CD14-positive monocyte (primary cell): Measurements from ENCODE around the gene NDST3. TPM values are rescaled to one million over a fixed set of nuclear protein-coding genes. Genes with fewer than 3 reads are reported as not detected.

Source experiments
- DNase-seq, 3 donors: peaks; one replicate each; pipeline ENCODE4 v3.0.0-alpha.2; 2011 to 2022
- H2AFZ ChIP-seq: 2 replicates; pipeline ENCODE4 v1.6.0; 2012; ENCODE audit warnings: mild to moderate bottlenecking, low read depth, low read length, inconsistent platforms; ENCODE audit not compliant: insufficient read depth, poor library complexity, severe bottlenecking
- H3K27ac ChIP-seq, 2 donors: 1 replicate in 1 of 2; 2 replicates in 1 of 2; pipeline ENCODE4 v1.5.1; 2012 to 2013; ENCODE audit warnings: low read length in 2 of 2, control low read depth in 1 of 2, inconsistent platforms in 1 of 2, low read depth in 1 of 2, mild to moderate bottlenecking in 1 of 2
- H3K27me3 ChIP-seq, 2 donors: one replicate each; pipeline versions ENCODE4 v1.6.0 to v1.6.1; 2011 to 2013; ENCODE audit warnings: low read length in 2 of 2; ENCODE audit not compliant: control insufficient read depth in 2 of 2, insufficient read depth in 2 of 2
- H3K36me3 ChIP-seq, 2 donors: replicated peaks in 1 of 2; 1 replicate in 1 of 2; 2 replicates in 1 of 2; pipeline versions ENCODE4 v1.5.1 to v1.6.1; 2012 to 2013; ENCODE audit warnings: low read length in 2 of 2, control low read depth in 1 of 2, inconsistent platforms in 1 of 2, mild to moderate bottlenecking in 1 of 2; ENCODE audit not compliant: insufficient read depth in 2 of 2, control insufficient read depth in 1 of 2
- H3K4me1 ChIP-seq, 2 donors: 1 replicate in 1 of 2; 2 replicates in 1 of 2; pipeline versions ENCODE4 v1.5.1 to v1.6.1; 2012 to 2013; ENCODE audit warnings: low read length in 2 of 2, control low read depth in 1 of 2, inconsistent platforms in 1 of 2, mild to moderate bottlenecking in 1 of 2, moderate library complexity in 1 of 2; ENCODE audit not compliant: insufficient read depth in 2 of 2, control insufficient read depth in 1 of 2
- H3K4me2 ChIP-seq: replicated peaks from 2 replicates; pipeline ENCODE3; 2012; ENCODE audit warnings: low read length, moderate library complexity, mild to moderate bottlenecking; ENCODE audit not compliant: poor library complexity, severe bottlenecking; ENCODE audit errors: extremely low read depth
- H3K4me3 ChIP-seq, 3 experiments: fragments of 200-600 bp in 1 of 3; sonication (generic) in 1 of 3; replicated peaks in 1 of 3; 1 replicate in 2 of 3; 2 replicates in 1 of 3; pipeline ENCODE4 v1.5.1; 2011 to 2013; ENCODE audit warnings: low read length in 3 of 3, mild to moderate bottlenecking in 3 of 3, control low read depth in 2 of 3, low read depth in 2 of 3, inconsistent platforms in 1 of 3, moderate library complexity in 1 of 3
- H3K79me2 ChIP-seq: 2 replicates; pipeline ENCODE4 v1.6.0; 2012; ENCODE audit warnings: mild to moderate bottlenecking, control low read depth, inconsistent platforms, low read length, moderate library complexity; ENCODE audit not compliant: insufficient read depth
- H3K9ac ChIP-seq: 2 replicates; pipeline ENCODE4 v1.6.0; 2017; ENCODE audit warnings: low read length, mild to moderate bottlenecking; ENCODE audit not compliant: insufficient read depth, poor library complexity, severe bottlenecking
- H3K9me3 ChIP-seq, 2 donors: replicated peaks in 1 of 2; 1 replicate in 1 of 2; 2 replicates in 1 of 2; pipeline versions ENCODE4 v1.5.1 to v1.6.1; 2012 to 2013; ENCODE audit warnings: low read length in 2 of 2, control low read depth in 1 of 2; ENCODE audit not compliant: control insufficient read depth in 1 of 2, insufficient read depth in 1 of 2
- H4K20me1 ChIP-seq: 2 replicates; pipeline ENCODE4 v1.6.0; 2012; ENCODE audit warnings: mild to moderate bottlenecking, low read length, control low read depth, moderate library complexity; ENCODE audit not compliant: insufficient read depth
- H3K27ac Mint-ChIP-seq, 7 donors: one replicate each; pipeline ENCODE4 v1.8.0; 2020; ENCODE audit warnings: mild to moderate bottlenecking in 7 of 7, mixed read lengths in 7 of 7, moderate library complexity in 6 of 7, inconsistent platforms in 2 of 7
- H3K27me3 Mint-ChIP-seq, 3 donors: one replicate each; pipeline ENCODE4 v1.8.0; 2021 to 2022; ENCODE audit warnings: low read depth in 3 of 3, mild to moderate bottlenecking in 3 of 3, mixed read lengths in 3 of 3, moderate library complexity in 3 of 3, inconsistent platforms in 1 of 3
- H3K36me3 Mint-ChIP-seq, 2 donors: one replicate each; pipeline ENCODE4 v1.8.0; 2020; ENCODE audit warnings: mixed read lengths in 2 of 2, inconsistent platforms in 1 of 2, mild to moderate bottlenecking in 1 of 2
- H3K4me1 Mint-ChIP-seq: one replicate; pipeline ENCODE4 v1.8.0; 2020; ENCODE audit warnings: mild to moderate bottlenecking, mixed read lengths
- H3K4me3 Mint-ChIP-seq, 2 donors: one replicate each; pipeline ENCODE4 v1.8.0; 2020; ENCODE audit warnings: mild to moderate bottlenecking in 2 of 2, mixed read lengths in 2 of 2, moderate library complexity in 1 of 2
- H3K9me3 Mint-ChIP-seq, 7 donors: one replicate each; pipeline ENCODE4 v1.8.0; 2020 to 2022; ENCODE audit warnings: mixed read lengths in 7 of 7, mild to moderate bottlenecking in 6 of 7, moderate library complexity in 6 of 7, inconsistent platforms in 2 of 7
- CTCF ChIP-seq: fragments of 200-600 bp; IDR thresholded peaks from one replicate; pipeline ENCODE4 v1.8.0; 2022; ENCODE audit warnings: antibody characterized with exemption, mild to moderate bottlenecking
- WGBS: methylation state at CpG from one replicate; pipeline ENCODE4 v1.1.5; 2013; ENCODE audit warnings: missing lambda C conversion rate; ENCODE audit not compliant: insufficient coverage; 5-methylcytosine and 5-hydroxymethylcytosine counted together
- intact Hi-C, 2 donors: fragments of 100-400 bp; cut with micrococcal nuclease; formaldehyde crosslinking; loops; one replicate each; pipeline versions ENCODE4 v1.15.0 to v1.15.1; 2023
- polyA plus RNA-seq, 3 donors: library from polyadenylated mRNA; depleted of rRNA in 1 of 3; unstranded in 2 of 3; stranded (reverse) in 1 of 3; fragments of 300-500 nt in 2 of 3; fragments of >200 nt in 1 of 3; fragmentation: Illumina TruSeq in 2 of 3; gene quantifications; 1 replicate in 2 of 3; 2 replicates in 1 of 3; pipeline ENCODE4 v1.2.3, GENCODE V29; 2012 to 2021

NDST3 gene
- polyA plus RNA-seq, 3 donors = not detected

GRCh38 chr4:118177126-118177525 lies 142.8 kb downstream of the NDST3 start:
- no peaks in the 10 kb centered on the region for H3K36me3 ChIP-seq
- Mint-ChIP-seq H3K27ac (no peak overlapping the region), H3K9me3 (peaks cover 0 to 2% (median 0%) of the 10 kb centered on the region in 7 donors), H3K4me1 (no peaks in the 10 kb centered on the region), H3K4me3 (no peak overlapping the region), H3K36me3 (no peaks in the 10 kb centered on the region), H3K27me3 (no peaks in the 10 kb centered on the region)
- no peaks in the 10 kb centered on the region for H4K20me1 ChIP-seq
- H3K27ac ChIP-seq = no peak overlapping the region
- no peak for TF ChIP-seq CTCF
- no peaks in the 10 kb centered on the region for H3K79me2 ChIP-seq
- H3K9ac ChIP-seq = no peak overlapping the region
- H3K27me3 ChIP-seq = no peaks in the 10 kb centered on the region
- H3K4me3 ChIP-seq = no peak overlapping the region
- H3K4me2 ChIP-seq = no peak overlapping the region
- H2AFZ ChIP-seq = no peak overlapping the region
- DNase-seq = no peak
- H3K9me3 ChIP-seq = no peaks in the 10 kb centered on the region
- intact Hi-C loops = no loop called here
- no peaks in the 10 kb centered on the region for H3K4me1 ChIP-seq

DNA sequence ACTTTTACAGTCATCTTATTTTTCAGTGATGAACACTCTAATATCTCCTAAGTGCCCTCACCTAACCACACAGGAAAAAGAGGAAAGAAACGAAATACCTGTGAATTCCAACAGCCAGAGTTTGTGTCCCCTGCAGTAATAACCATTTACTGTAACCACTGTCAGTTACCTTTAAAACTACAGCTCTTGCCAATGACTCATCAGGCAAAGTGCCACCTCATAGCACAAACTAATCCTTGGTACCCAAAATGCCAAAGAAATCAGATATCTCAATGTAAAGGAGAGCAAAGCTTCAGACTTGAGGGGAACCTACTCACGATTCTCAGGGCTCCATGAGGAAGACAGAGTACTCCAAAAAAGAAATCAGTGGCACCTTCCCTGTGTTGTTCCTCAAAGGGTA lies 146.5 kb downstream of the NDST3 start:
- H3K4me2 ChIP-seq = no peak overlapping the region
- no peaks in the 10 kb centered on the region for H3K36me3 Mint-ChIP-seq
- H3K27ac Mint-ChIP-seq = no peak overlapping the region
- intact Hi-C loops = no loop called here
- no peak overlapping the region for H2AFZ ChIP-seq
- no peaks in the 10 kb centered on the region for H3K27me3 ChIP-seq
- H4K20me1 ChIP-seq = no peaks in the 10 kb centered on the region
- H3K4me1 Mint-ChIP-seq = no peaks in the 10 kb centered on the region
- H3K9ac ChIP-seq = no peak overlapping the region
- TF ChIP-seq CTCF = no peak
- no peaks in the 10 kb centered on the region for H3K9me3 ChIP-seq
- no peak overlapping the region for H3K4me3 Mint-ChIP-seq
- peaks cover 0 to 2% (median 0%) of the 10 kb centered on the region in 7 donors for H3K9me3 Mint-ChIP-seq
- H3K79me2 ChIP-seq = no peaks in the 10 kb centered on the region
- no peaks in the 10 kb centered on the region for H3K36me3 ChIP-seq
- no peaks in the 10 kb centered on the region for H3K4me1 ChIP-seq
- no peak for DNase-seq
- peaks cover 0 to 1% (median 0%) of the 10 kb centered on the region in 3 donors for H3K27me3 Mint-ChIP-seq
- no peak overlapping the region for H3K4me3 ChIP-seq
- no peak overlapping the region for H3K27ac ChIP-seq
- WGBS = 100% methylated on average over 1 of the region's 2 CpGs
